Activated CD8-positive, alpha-beta T cell treated with anti-CD3 and anti-CD28 coated beads, Interleukin-2, amount 10 ng/mL, durations not matched to agents 7 days and 5 days (primary cell): ENCODE results near the gene TRIM25. TPM values are rescaled to one million over a fixed set of nuclear protein-coding genes. Genes with fewer than 3 reads are reported as not detected.

ENCODE experiments used
- total RNA-seq, 2 experiments: library from RNA; stranded (reverse); gene quantifications; one replicate each; pipeline ENCODE4 v1.2.3, GENCODE V29; 2021

Gene TRIM25
- total RNA-seq, 2 experiments from 2014 or later = 131 to 142 TPM

Other genes starting within 250 kb of the TRIM25 start
- gene C17orf67, start 80.1 kb downstream of the TRIM25 start, total RNA-seq = 1 to 10 TPM; 3.1 to 3.2 TPM
- 10 to 100 TPM; 30.8 to 31.1 TPM for gene DGKE, start 79.9 kb downstream of the TRIM25 start, total RNA-seq
- gene COIL, start 47.0 kb upstream of the TRIM25 start, total RNA-seq = 10 to 100 TPM; 17.6 to 17.8 TPM
- 10 to 100 TPM; 13.4 to 13.7 TPM for gene SCPEP1, start 64.1 kb upstream of the TRIM25 start, total RNA-seq
- 10 to 100 TPM; 30.0 to 33.6 TPM for gene AKAP1, start 171.2 kb upstream of the TRIM25 start, total RNA-seq